Mammary epithelial cell (primary cell): ENCODE results near the gene C6.

Source experiments
- EZH2 ChIP-seq: IDR thresholded peaks from 2 replicates; pipeline ENCODE4 v1.6.1; 2012; ENCODE audit warnings: low read length, inconsistent platforms, borderline replicate concordance
- TF ChIP-seq, protein P1 (sequence below), 2 donors: IDR thresholded peaks in 1 of 2; conservative IDR thresholded peaks in 1 of 2; 2 replicates each; pipeline ENCODE4 v1.5.1; 2011 to 2012; ENCODE audit warnings: inconsistent platforms in 2 of 2, low read length in 2 of 2, mild to moderate bottlenecking in 2 of 2, control low read depth in 1 of 2, low read depth in 1 of 2; ENCODE audit not compliant: insufficient read depth in 1 of 2; ENCODE audit errors: extremely low read depth in 1 of 2

DNA sequence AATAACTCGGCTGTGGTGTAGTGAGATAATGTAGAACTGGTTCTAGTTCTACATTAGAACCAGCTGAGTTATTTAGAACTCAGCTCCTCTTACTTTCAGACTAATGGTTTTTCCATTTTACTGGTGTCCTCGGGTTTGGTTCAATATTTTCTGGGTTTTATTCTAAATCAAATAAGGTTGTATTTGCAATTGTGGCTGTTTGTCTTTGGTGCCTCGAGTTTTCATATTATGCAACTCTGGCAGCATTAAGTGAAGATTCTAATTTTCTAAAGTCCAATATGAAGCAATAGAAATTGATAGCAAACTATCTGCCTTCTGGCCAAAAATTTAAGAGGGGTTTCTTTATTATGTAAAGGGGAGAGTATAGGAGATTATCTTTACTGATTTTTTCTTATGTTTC lies 19.0 kb downstream of the C6 start:
- no peak for TF ChIP-seq EZH2
- TF ChIP-seq, protein P1, sequence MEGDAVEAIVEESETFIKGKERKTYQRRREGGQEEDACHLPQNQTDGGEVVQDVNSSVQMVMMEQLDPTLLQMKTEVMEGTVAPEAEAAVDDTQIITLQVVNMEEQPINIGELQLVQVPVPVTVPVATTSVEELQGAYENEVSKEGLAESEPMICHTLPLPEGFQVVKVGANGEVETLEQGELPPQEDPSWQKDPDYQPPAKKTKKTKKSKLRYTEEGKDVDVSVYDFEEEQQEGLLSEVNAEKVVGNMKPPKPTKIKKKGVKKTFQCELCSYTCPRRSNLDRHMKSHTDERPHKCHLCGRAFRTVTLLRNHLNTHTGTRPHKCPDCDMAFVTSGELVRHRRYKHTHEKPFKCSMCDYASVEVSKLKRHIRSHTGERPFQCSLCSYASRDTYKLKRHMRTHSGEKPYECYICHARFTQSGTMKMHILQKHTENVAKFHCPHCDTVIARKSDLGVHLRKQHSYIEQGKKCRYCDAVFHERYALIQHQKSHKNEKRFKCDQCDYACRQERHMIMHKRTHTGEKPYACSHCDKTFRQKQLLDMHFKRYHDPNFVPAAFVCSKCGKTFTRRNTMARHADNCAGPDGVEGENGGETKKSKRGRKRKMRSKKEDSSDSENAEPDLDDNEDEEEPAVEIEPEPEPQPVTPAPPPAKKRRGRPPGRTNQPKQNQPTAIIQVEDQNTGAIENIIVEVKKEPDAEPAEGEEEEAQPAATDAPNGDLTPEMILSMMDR (conservative IDR thresholded peaks at IDR 0.05 in 1 of 2, IDR thresholded peaks at IDR 0.05 in 1 of 2; ENCODE audit: extremely low read depth in 1 of 2, insufficient read depth in 1 of 2, low read depth in 1 of 2, low read length in 2 of 2), result no peak
